GM20000 (cell line): Measurements from ENCODE around the gene STXBP1.

Experiments
- DNase-seq: peaks from one replicate; pipeline ENCODE4 v3.0.0; 2012; ENCODE audit warnings: low spot score
- CTCF ChIP-seq: IDR thresholded peaks from 2 replicates; pipeline ENCODE4 v1.5.1; 2012; ENCODE audit warnings: mild to moderate bottlenecking, control low read depth; ENCODE audit errors: extremely low read depth, missing control alignments

Gene STXBP1

GRCh38 chr9:127734247-127734746 is 122.2 kb downstream of the STXBP1 start:
- no peak for TF ChIP-seq CTCF
- DNase-seq, result no peak

- DNase-seq, result peak; percentile 100
- peak; percentile 96 for TF ChIP-seq CTCF
Observed at GRCh38 chr9:127734747-127735529, 122.9 kb downstream of the STXBP1 start, which contains the start of gene TOR2A. Gene TOR2A (minus strand): TSS chr9:127735294. CDS start chr9:127735270, 24 bp downstream.

GRCh38 chr9:127735530-127736185 is 123.6 kb downstream of the STXBP1 start:
- no peak for TF ChIP-seq CTCF
- no peak for DNase-seq

GRCh38 chr9:127738666-127739065 is 126.6 kb downstream of the STXBP1 start:
- no peak for TF ChIP-seq CTCF
- DNase-seq, result no peak

GRCh38 chr9:127739614-127740330 is 127.7 kb downstream of the STXBP1 start:
- DNase-seq, result no peak
- TF ChIP-seq CTCF, result no peak

GRCh38 chr9:127741831-127742434 is 129.9 kb downstream of the STXBP1 start:
- TF ChIP-seq CTCF, result no peak
- no peak for DNase-seq
